Globus pallidus (tissue), 1 donor: Measurements from ENCODE around the gene ANK3.
"Not testable (repeated sequence)": the region's sequence is repeated elsewhere in the genome, so short reads cannot be mapped to it uniquely, and the experiment has no call there.

Source experiments
- DNase-seq: peaks from one replicate; pipeline ENCODE4 v3.0.0-alpha.2; 2015; ENCODE audit warnings: low spot score

Gene ANK3

DNA sequence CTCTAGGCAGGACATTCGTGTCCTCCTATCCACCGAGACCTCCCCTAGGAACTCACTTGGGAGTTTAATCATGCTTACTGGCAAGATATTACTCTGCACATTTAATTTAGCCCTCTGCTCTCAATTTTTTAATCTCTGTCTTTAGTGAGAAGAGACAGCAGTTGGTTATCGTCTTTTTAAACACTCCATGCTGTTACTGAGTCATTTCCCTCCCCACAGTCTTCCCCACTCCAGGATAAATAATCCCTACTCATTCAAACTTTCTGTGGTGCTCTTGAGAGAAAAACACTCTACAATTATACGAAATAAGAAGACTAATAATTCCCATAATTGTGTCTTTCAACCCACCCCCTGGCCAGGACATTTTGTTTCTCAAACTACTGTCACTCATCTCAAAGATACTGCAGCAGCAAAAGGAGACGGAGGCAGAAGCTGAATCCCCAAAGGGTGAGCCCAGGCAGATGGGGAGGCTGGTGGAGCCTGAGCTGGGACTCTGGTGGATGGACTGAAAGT, 84.2 kb downstream of the ANK3 start:
- no peak for DNase-seq

DNA sequence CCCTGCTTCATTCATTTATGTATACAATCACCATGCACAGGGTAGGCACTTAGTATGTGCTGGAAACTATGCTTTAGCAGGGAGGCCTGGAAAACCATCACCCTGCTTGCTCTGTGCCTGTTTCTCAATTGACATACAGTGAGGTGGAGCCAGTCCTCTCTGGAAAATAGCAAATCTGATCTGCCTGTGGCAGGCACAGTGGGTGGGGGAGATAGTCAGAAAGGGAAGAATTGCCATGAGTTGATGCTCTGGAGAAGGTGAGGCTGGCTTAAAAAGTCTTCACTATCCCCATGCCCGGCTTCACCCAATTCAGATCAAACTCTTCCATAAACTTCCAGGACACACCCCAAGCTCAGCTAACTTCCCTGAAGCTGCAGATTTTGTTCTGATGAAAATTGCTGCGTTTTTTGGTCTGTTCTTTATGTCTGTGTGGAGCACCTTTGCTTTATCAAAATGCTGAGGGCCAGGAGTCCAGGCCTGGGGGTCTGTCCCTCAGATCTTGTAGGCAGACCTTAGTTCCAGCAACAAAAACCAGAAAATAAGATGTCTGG, 84.8 kb downstream of the ANK3 start:
- DNase-seq = no peak

DNA sequence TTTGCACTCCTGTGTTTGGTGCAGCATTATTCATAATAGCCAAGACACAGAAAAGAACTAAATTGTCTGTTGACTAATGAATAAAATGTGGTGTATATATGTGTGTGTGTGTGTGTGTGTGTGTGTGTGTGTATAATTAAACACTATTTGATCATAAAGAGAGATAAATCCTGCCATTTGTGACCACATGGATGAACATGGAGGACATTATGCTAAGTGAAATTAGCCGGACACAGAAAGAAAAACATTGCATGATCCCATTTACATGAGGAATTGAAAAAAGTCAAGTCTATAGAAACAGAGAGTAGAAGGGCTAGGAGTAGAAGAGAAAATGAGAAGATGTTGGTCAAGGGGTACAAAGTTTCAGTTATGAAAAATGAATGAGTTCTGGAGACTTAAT, 85.9 kb downstream of the ANK3 start:
- DNase-seq = no peak

DNA sequence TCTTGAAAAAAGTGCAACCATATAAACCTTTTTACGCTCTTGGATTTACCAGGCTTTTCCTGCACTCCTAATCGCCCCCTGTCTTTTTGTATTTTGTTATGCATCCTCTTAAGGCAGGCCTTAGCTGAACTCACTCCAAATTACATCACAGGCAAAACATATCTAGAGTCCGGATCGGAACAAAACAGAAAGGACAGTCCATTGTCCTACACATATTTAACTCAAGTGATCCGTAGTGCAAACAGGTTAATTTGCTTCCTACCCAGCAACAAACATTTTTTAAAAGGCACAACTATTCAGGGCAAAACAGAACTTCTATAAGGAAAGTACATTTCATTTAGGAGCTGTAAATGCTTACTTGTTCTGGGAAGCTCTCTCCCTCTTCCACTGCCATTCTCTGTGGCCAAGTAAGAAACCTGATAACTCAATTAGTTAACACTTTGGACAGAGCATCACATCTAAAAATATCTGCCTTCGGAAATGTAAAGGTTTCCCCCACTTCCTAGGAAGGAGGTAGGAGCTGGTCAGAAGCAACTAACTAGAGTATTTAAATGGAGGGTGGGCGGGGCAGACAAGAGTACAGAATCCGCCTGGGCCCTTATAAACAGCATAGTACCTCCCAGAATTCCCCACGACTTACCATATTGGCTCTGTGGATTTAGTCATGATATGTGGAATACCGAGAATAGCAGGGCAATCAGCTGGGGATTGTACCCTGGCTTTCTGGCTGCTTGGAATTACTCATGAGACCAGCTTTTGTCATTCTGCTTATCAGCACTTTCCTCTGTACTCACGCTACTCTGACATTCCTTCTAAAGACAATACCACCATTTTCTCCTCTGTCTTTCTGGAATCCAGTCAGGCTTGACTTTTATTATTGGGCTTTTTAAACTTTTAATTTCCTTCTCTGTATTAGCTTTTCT, 89.5 kb downstream of the ANK3 start:
- DNase-seq = peak; percentile 31

DNA sequence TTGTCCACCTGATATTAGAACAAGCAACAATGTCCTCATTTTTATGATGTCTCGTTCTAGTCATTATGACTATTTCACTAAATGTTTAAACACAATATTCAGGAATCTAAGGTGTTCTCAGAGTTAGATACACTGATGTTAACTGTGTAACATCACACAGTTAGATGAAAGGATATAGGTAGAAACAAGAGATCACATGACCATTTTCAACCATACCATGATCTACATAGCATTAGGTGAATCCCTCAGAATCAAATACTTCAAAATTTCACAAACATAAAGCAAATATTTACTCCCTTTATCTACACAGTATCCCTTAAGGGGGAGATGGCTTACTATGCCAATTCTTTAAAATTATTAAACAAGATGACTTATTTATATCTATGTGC, 90.3 kb downstream of the ANK3 start:
- no peak for DNase-seq

DNA sequence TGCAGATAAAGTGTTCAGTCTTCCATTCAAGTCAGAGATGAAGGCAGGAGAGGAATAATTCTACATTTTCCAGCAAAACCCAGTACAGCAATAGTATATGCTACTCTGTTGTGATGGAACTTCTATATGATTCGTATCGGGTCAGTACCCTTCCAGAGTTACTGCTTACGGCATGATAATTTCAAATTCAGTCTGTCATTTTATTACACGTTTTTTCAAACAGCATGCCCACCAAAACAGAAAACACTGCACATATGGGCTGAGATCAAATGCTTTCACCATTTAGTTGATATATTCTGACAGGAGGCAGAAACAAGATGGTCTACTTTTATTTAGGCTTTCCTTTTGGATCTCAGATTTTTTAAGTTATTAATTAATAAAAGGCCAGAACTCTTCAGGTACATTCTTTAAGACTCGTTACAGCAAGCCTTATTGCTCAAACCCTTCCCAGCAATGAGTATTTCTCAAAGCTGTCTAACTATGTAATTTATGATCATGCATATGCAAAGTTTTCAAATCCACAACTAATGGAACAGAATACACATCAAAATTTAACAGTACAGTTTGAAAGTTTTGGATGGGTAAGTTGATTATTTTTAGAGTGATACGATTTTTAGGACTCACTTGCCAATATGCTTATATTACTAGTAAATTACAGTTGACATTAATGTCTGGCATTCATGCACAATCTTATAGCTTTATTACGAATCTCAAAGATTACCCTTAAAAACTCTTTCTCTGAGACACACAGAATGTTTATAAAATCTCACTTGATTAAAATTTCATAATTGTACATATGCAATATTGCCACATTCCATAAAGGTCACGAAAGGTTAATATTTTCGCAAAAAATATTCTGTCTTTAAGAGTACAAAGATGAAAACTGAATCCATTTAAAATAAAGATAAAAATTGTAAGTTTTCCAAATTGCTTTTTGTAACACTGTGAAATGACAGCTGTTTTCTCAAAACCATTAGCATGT, 91.0 kb downstream of the ANK3 start:
- no peak for DNase-seq

DNA sequence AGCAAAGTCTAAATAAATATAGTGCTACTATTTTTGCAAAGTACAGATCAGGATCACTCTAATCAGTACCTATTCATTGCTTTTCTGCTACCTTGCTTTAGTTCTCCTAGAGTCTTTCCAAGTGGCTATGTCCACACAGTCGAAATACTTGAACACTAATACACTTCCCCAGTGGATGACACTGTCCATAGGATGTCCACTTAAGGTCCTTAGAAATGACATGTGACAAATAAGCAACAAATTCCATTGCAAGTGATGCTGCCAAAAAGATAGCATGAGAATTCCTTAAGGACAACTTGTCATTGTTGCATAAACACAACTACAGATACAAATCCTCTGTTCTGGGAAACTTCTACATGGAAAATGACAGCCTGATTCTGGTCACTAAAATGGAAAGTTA, 93.6 kb downstream of the ANK3 start:
- no peak for DNase-seq

DNA sequence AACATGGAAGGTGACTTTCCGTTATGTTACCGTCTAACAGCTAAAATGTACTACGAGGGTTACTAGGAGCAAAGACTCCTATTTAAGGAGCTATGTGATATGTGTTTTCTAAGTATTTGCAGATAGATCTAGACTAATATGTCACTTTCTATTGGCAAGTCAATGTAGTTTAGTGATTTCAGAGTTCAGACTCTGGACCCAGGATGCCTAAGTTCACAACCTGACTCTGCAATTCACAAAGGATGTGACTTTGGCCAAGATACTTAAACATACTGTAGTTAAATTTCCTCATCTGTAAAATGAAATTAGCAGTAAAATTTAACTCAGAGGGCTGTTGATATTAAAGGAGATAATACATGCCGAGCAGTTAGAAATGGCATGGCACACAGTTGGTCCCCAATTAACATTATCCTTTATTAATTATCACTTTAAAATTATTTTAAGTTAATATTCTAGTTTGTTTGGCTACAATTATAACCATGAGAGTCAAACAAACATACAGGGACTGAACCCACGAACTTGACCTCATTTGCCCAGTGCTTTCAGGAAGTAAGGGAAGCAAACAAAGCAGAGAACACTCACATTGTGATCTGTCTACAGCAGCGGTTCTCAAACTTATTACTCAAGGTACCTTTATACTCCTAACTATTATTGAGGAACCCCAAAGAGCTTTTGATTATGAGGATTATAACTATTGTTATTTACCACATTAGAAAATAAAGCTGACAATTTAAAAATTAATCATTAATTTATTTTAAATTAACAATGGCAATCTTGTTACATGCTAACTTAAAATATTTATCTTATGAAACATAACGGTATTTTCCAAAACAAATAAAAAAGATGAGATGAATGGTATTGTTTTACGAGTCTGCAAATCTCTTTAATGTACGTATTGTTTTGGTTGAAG, 94.4 kb downstream of the ANK3 start:
- no peak for DNase-seq

DNA sequence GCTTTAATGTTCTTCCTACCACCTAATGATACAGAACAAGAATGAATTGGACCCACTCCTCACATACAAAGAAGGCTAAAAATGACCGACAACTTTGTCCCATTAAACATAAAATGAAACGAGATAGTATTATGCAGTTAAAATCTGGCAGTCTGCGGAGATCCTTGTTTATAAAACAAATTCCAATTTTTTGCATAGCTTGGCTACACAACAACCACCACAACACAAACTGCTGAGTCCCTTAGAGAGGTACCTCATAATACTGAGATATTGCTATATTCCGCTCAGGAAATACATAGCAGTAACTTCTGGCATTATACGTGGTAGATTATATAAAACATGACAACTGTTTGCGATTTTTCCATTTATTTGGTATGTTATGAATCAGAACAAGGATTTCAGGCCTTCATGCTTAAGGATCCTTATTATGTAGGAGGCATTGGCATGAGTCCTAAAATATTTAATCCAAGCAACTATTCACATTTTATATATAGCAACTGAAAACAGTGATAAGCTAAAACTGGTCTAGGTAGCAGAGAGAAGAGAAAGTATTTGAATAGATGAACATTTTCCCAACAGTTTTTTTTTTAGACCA, 96.0 kb downstream of the ANK3 start:
- no peak for DNase-seq

DNA sequence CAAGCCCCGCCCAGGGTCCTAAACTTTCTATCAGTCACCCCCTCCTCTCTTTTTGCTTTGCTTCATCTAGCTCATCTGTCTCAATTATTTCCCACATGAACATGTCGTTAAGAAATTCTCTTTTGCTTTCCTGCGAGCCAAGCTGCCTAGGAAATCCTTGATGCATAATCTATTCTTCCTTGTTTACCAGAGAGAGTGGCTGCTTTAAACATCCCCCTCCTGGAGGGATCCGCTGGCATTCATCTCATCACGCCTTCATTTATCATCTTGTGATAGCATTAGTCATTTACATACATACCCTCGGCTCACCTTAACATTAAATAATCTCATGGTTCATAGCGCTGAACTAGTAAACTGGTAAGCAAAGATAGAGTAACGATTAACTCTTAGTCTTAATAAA, 96.7 kb downstream of the ANK3 start:
- no peak for DNase-seq

DNA sequence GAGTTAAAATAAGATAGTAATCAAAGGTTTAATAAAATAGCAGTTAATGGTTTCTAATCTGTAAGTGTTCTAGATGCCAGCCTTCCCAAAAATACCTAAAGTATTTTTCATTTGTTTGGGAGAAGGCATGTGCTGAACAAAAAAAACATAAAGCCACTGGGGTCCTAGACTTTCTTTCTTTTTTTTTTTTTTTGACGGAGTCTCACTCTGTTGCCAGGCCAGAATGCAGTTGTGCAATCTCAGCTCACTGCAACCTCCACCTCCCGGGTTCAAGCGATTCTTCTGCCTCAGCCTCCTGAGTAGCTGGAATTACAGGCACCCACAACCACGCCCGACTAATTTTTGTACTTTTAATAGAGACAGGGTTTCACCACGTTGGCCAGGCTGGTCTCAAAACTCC, 97.1 kb downstream of the ANK3 start:
- not testable (repeated sequence) for DNase-seq

DNA sequence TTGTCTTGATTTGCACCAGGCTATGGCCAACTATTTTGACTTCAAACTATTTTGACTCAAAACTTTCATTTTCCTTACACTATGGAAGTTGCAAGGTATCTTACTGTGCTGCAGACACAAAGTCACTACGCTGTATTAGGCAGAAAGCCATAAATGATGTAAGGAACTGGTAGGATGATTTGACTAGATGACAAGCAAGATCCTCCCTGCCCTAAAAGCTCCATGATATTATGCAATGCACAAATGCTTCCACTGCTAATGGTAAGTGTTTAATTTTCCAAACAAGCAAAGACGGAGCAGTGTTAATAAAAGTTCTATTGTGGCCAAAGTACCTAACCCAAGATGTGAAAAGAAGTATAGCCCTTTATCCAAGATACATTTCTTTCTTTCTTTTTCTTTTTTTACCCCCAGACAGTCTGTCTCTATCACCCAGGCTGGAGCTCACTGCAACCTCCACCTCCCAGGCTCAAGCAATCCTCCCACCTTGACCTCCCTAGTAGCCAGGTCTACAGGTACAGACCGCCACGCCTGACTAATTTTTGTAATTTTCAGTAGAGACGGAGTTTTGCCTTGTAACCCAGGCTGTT, 98.2 kb downstream of the ANK3 start:
- DNase-seq = no peak

DNA sequence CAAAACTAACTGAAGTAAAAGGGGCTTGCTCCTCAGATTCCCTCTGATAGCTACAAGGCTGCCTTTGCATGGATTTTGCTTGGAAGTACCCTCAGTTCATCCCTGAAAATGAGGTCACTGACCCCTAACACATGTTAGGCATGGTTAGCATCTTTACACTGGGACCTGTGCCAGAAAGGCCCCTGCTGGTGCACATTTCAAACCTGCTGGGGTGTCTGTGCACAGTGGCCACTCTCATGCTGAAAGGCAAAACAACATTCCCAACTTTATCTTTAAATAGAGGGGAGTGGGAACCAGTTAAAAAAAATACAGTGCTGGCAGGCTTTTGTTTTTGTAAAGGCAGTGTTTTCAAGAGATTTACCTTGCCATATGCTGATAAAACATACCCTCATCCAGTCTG, 99.1 kb downstream of the ANK3 start:
- no peak for DNase-seq

DNA sequence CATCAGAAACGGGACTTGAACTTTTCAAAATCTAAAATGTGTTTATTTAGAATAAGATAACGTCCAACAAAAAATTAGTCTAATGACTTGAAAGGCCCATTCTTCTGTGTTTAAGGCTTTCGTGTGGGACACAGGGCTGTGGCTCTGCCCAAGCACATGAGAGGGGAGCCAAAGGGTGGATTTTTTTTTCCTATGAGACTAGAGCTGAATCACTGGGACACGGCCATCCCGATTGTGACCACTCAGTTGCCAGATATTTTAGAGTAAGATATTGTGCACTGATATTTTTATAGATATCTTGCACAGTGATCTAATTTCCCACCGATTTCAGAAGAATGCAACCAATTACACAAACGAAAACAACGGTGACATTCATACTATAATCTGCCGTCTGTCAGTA, 99.9 kb downstream of the ANK3 start:
- DNase-seq = no peak

DNA sequence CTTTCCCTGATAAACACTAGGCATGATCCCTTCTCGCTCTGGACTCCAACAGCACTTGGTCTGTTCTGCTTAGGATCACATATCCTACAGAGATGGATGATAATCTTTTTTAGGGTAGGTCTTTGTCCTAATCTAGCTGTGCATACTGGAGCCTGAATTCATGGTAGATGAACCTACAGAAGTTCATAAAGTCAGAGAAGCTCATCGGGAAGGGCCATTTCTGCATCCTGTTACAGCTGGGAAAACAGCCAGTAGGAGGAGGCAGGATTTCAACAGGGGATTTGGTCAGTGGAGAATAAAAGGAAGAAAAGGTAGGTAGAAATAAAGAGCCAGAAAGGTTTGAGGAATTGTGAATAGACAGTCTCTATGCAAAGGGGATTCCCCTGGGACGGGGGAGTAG, 101.4 kb downstream of the ANK3 start:
- DNase-seq = no peak

DNA sequence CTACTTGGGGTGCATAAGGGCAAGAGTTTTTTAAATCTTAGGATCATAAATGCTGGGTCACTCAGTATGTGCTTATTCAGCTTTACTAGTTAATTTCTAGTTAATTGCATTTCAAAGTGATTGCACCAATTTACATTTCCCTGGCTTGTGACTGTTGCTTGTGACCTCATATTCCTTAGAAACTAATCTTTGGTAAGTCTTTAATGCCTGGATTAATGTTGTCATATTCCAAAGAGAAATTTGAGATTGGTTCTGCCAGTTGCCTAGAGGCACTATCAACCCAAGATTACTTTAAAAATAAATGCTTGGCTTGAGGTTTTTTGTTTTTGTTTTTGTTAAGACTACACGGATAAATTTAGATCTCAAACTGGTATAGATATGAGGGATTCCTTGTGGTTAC, 103.1 kb downstream of the ANK3 start:
- no peak for DNase-seq

DNA sequence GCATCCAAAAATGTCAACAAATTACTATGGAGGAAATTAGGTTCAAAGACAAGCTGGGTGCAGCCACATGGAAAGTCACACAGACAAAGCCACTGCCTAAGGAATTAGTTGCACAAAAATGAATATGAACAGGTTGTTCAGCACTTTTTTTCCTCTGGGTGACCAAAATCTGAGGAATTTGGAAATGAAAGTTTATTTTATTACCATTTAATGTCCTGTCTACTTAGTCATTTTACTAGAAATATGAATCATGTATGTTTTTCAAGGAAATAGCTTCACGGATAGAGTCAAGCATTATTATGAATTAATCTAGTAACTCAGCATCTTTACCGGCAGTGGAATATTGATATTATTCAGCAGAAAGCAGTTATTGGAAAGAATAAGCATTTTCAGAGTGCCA, 106.3 kb downstream of the ANK3 start:
- DNase-seq = no peak

DNA sequence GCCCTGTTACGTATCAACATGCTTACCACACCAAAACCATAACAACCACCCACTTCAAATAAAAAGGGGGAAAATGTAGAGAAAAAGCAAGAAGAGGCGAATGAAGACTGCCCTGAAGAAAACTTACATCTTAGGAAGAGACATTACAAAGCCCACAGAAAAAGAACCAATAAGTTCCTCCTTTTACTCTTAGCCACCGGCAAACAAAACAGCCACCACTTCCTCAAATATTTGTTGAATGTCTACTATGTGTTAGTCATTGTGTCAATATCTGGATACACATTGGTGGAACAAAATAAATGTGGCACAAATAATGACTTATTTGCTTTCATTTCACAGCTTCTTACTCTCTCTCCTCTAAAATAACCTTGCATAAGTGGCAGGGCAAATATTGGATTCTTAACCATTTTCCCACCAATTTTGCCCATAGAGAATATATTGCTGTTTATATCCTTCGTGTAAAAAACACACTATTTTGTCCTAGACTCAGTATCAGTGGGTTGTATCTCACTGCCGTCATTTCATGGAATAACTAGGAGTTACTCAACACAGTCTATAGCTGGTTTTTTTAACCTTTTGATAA, 106.8 kb downstream of the ANK3 start:
- no peak for DNase-seq

DNA sequence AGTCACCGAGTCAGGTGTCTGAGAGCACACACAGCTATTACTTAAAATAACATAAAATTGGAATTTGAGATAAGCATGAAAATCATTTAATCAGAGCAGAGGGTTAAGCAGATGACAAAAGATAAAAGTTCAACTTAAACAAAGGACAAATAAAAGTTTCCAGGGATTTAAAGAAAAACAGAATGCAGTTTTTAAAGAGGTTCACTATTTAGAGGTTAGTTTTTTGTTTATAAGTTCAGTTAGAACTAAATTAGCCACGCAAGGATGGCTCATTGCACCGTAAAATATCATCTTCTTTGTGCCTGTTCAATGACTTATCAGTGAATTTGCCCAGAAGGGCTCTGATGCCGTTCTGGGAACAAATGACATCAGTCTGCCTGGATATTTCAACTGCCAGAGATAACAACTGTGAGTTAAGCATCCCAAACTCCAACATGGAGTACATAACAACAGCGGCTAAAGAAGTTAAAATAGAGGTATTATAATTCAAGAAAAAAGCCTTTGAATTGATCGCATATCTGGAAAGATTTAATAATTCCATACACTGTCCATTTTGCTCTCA, 107.8 kb downstream of the ANK3 start:
- no peak for DNase-seq

DNA sequence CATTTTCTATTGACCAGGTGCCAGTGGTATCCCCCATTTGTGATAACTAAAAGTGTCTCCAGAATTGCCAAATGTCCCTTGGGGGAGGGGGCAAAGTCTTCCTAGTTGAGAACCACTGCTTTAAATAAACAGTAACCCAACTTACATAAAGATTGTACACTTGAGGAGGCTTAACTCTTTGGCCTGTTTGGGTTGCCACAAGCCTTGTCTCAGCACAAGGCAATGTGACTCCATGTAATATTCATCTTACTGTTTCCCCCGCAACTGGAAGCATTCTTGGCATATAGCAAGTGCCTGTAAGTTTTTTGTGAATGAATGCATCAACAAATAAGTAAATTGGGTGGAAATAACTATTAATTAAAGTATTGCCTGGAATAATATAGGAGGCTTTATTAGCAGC, 108.3 kb downstream of the ANK3 start:
- no peak for DNase-seq
